DOHH2 (cell line): Measurements from ENCODE around the gene HLA-F.
A peak's percentile ranks its signal among the peaks of the same experiment; 100 is the strongest.

Experiments used
- H3F3A ChIP-seq: fragments of 200-600 bp; sonication (generic), shearing (Covaris generic); 2 replicates; pipeline ENCODE4 v1.6.0; 2016; ENCODE audit warnings: antibody characterized with exemption, mild to moderate bottlenecking; ENCODE audit not compliant: control insufficient read depth, insufficient read depth
- H3K27ac ChIP-seq: fragments of 200-600 bp; sonication (generic); 2 replicates; pipeline ENCODE4 v1.5.1; 2014; ENCODE audit warnings: low read depth, mild to moderate bottlenecking, low read length, moderate library complexity
- H3K27me3 ChIP-seq: fragments of 200-600 bp; sonication (generic); 2 replicates; pipeline ENCODE4 v1.6.1; 2014; ENCODE audit warnings: mild to moderate bottlenecking, low read length, mixed read lengths; ENCODE audit not compliant: control insufficient read depth
- H3K36me3 ChIP-seq: fragments of 200-600 bp; sonication (generic); 2 replicates; pipeline ENCODE4 v1.6.1; 2014; ENCODE audit warnings: mild to moderate bottlenecking, low read length, moderate library complexity, mixed read lengths; ENCODE audit not compliant: control insufficient read depth
- H3K4me1 ChIP-seq: fragments of 200-600 bp; sonication (generic); 2 replicates; pipeline ENCODE4 v1.6.1; 2014; ENCODE audit warnings: mild to moderate bottlenecking, low read length, mixed read lengths; ENCODE audit not compliant: control insufficient read depth
- H3K4me2 ChIP-seq: fragments of 200-600 bp; sonication (generic); 2 replicates; pipeline ENCODE4 v1.6.0; 2014; ENCODE audit warnings: mild to moderate bottlenecking, low read length, moderate library complexity
- H3K4me3 ChIP-seq: fragments of 200-600 bp; sonication (generic); 2 replicates; pipeline ENCODE4 v1.5.1; 2014; ENCODE audit warnings: mild to moderate bottlenecking, low read length, mixed read lengths
- H3K79me2 ChIP-seq: fragments of 200-600 bp; sonication (generic); 2 replicates; pipeline ENCODE4 v1.6.1; 2014; ENCODE audit warnings: mild to moderate bottlenecking, low read length, mixed read lengths; ENCODE audit not compliant: control insufficient read depth
- H3K9me2 ChIP-seq: fragments of 200-600 bp; sonication (generic); replicated peaks from 2 replicates; pipeline ENCODE4 v1.6.1; 2014; ENCODE audit warnings: mild to moderate bottlenecking, low read length, mixed read lengths; ENCODE audit not compliant: control insufficient read depth
- H3K9me3 ChIP-seq: fragments of 200-600 bp; sonication (generic); 2 replicates; pipeline ENCODE4 v1.6.1; 2014; ENCODE audit warnings: antibody characterized with exemption, low read length, mixed read lengths; ENCODE audit not compliant: control insufficient read depth, insufficient read depth
- H4K20me1 ChIP-seq: fragments of 200-600 bp; sonication (generic); 2 replicates; pipeline ENCODE4 v1.6.0; 2014; ENCODE audit warnings: low read depth, mild to moderate bottlenecking, antibody characterized with exemption, low read length, moderate library complexity; ENCODE audit not compliant: control insufficient read depth, insufficient read depth
- EZH2phosphoT487 ChIP-seq: fragments of 200-600 bp; sonication (generic); IDR thresholded peaks from 2 replicates; pipeline ENCODE4 v1.6.1; 2017; ENCODE audit warnings: borderline replicate concordance, mild to moderate bottlenecking, antibody characterized with exemption, low read length, moderate library complexity, mixed read lengths
- TF ChIP-seq, protein P1 (sequence below): fragments of 200-600 bp; sonication (generic); IDR thresholded peaks from one replicate; pipeline ENCODE4 v1.5.1; 2014; ENCODE audit warnings: antibody characterized with exemption, mild to moderate bottlenecking, low read depth, low read length; ENCODE audit not compliant: poor library complexity, severe bottlenecking

The HLA-F gene

DNA sequence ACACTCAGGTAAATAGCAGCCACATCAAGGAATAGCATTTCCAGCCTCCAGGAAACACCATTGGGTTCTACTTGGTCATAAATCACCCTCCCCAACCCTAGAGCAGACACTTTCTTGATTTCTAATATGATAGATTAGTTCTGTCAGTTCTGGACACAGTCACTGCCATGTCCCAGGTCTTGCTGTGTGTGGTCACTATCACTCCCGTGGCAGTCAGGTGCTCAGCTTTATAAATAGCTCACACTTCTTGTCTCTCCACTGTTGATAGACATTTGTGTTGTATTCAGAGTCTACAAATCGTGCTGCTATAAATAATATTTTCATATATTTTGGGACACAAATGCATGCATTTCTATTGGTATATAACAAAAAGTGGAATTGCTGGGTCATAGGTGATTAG lies 13.3 kb downstream of the HLA-F start:
- Histone ChIP-seq H3K27me3 (no peaks in the 10 kb centered on the region), H3F3A (no peaks in the 10 kb centered on the region), H3K36me3 (no peaks in the 10 kb centered on the region), H3K4me1 (no peaks in the 10 kb centered on the region), H3K4me2 (no peak overlapping the region), H3K9me3 (no peaks in the 10 kb centered on the region), H4K20me1 (no peaks in the 10 kb centered on the region), H3K27ac (no peak overlapping the region), H3K79me2 (no peaks in the 10 kb centered on the region), H3K9me2 (no peaks in the 10 kb centered on the region), H3K4me3 (no peak overlapping the region)
- TF ChIP-seq, protein P1, sequence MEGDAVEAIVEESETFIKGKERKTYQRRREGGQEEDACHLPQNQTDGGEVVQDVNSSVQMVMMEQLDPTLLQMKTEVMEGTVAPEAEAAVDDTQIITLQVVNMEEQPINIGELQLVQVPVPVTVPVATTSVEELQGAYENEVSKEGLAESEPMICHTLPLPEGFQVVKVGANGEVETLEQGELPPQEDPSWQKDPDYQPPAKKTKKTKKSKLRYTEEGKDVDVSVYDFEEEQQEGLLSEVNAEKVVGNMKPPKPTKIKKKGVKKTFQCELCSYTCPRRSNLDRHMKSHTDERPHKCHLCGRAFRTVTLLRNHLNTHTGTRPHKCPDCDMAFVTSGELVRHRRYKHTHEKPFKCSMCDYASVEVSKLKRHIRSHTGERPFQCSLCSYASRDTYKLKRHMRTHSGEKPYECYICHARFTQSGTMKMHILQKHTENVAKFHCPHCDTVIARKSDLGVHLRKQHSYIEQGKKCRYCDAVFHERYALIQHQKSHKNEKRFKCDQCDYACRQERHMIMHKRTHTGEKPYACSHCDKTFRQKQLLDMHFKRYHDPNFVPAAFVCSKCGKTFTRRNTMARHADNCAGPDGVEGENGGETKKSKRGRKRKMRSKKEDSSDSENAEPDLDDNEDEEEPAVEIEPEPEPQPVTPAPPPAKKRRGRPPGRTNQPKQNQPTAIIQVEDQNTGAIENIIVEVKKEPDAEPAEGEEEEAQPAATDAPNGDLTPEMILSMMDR, result no peak
- no peak for TF ChIP-seq EZH2phosphoT487

DNA sequence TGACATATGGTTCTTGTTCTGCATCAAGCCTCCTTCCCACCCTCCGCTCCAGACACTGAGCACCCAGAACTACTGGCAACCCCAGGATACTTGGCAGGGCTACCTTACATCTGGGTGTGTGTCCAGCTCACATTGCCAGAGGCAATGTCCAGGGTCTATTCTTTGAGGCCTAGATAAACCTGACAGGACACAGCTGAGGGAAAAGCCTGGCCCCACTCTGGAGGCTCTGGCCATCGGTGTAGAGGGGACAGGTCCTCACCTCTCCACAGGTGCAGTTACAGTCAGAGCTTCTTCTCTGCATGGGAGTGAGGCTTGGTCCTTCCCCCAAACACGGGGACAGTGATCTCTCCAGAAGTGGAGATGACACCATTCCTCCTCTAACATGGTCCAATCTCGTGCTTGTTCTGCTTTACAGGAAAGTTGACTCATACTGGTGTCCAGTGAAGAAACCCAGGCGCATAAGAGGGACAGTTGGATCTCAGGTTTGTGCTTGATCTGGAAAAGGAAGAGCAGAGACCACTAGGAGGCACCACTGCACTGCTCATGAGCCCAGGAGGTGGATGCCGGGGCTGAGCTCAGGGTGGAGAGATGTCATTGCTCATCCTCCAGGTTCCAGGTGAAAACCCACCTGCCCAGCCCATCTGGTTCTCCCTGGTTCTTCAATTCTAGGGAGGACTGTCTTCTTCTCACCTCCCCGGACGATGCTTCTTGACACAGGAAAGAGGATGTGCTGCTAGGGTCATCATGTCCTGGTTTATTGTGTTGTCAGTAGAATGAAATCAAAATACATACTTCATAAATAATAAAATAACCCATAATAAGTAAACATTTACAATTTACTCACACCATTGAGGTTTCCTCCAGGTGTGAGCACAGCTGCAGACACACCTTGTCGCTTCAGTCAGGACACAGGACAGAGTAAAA lies 14.7 kb downstream of the HLA-F start:
- Histone ChIP-seq H3K9me2 (no peaks in the 10 kb centered on the region), H3K36me3 (no peaks in the 10 kb centered on the region), H3K27me3 (no peaks in the 10 kb centered on the region), H3K4me3 (no peak overlapping the region), H3K4me2 (no peak overlapping the region), H4K20me1 (no peaks in the 10 kb centered on the region), H3K9me3 (no peaks in the 10 kb centered on the region), H3K27ac (no peak overlapping the region), H3K79me2 (no peaks in the 10 kb centered on the region), H3K4me1 (no peaks in the 10 kb centered on the region), H3F3A (no peaks in the 10 kb centered on the region)
- TF ChIP-seq, protein P1, result peak; percentile 86
- no peak for TF ChIP-seq EZH2phosphoT487

DNA sequence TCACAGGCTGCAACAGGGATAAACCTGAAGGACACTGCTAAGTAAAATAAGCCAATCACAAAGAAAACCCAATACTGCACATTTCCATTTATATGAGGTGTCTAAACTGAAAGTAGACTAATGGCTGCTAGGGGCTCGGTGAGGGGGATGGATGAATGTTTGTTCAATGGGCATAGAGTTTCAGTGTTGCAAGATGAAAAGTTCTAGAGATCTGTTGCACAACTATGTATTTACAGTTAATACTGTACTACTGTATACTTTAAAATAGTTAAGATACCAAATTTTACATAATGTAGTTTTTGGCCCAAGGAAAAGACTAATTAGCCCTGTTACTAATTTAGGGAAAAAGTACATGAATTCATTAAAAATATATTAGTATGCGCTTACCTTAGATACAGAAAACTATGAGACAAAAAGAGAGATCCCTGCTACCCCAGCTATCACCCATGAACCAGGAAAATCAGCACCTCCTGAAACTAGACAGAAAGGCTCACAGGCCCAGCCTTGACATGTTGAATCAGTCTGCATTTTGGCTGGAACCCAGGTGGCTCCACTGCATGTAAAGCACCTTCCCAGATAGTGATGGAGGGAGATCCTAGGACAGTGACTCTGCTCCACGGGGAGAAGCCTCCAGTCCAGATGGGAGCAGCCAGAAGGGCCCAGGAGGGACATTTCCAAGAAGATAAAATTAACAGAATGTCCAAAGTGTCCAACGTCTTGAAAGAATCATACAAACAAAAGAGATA lies 16.1 kb downstream of the HLA-F start:
- Histone ChIP-seq H3K4me3 (no peak overlapping the region), H3K4me2 (no peak overlapping the region), H3K27me3 (no peaks in the 10 kb centered on the region), H3K79me2 (no peaks in the 10 kb centered on the region), H3K36me3 (no peaks in the 10 kb centered on the region), H4K20me1 (no peaks in the 10 kb centered on the region), H3K4me1 (no peaks in the 10 kb centered on the region), H3K9me2 (no peaks in the 10 kb centered on the region), H3F3A (no peaks in the 10 kb centered on the region), H3K9me3 (no peaks in the 10 kb centered on the region), H3K27ac (no peak overlapping the region)
- no peak for TF ChIP-seq EZH2phosphoT487
- TF ChIP-seq, protein P1, result no peak
